Adrenal gland (tissue), 19 donors: ENCODE measurements around the gene PUM2. TPM values are rescaled to one million over a fixed set of nuclear protein-coding genes. Genes with fewer than 3 reads are reported as not detected.

ENCODE experiments used
- DNase-seq, 7 donors: peaks; one replicate each; pipeline ENCODE4 v3.0.0-alpha.2; 2019 to 2020
- H3K27ac ChIP-seq, 5 donors: fragments of 200-600 bp; sonication (generic) in 4 of 5; 1 replicate in 3 of 5; 2 replicates in 2 of 5; pipeline versions ENCODE4 v1.5.1 to v1.8.0; 2016 to 2020; ENCODE audit warnings: mild to moderate bottlenecking in 1 of 5
- H3K27me3 ChIP-seq: fragments of 200-600 bp; 2 replicates; pipeline ENCODE4 v1.8.0; 2021
- H3K36me3 ChIP-seq, 2 donors: fragments of 200-600 bp; replicated peaks in 1 of 2; 1 replicate in 1 of 2; 2 replicates in 1 of 2; pipeline versions ENCODE4 v1.5.1 to v1.8.0; 2018 to 2022
- H3K4me1 ChIP-seq, 2 donors: fragments of 200-600 bp; replicated peaks in 1 of 2; 1 replicate in 1 of 2; 2 replicates in 1 of 2; pipeline versions ENCODE4 v1.5.1 to v1.8.0; 2018 to 2021
- H3K4me3 ChIP-seq, 4 donors: fragments of 200-600 bp; sonication (generic) in 3 of 4; one replicate each; pipeline ENCODE4 v1.5.1; 2016 to 2018
- H3K9me3 ChIP-seq, 3 donors: fragments of 200-600 bp; sonication (generic) in 1 of 3; replicated peaks in 1 of 3; 1 replicate in 2 of 3; 2 replicates in 1 of 3; pipeline versions ENCODE4 v1.5.1 to v1.8.0; 2016 to 2021
- POLR2A ChIP-seq, 2 donors: fragments of 450-650 bp; IDR thresholded peaks; one replicate each; pipeline ENCODE4 v1.6.1; 2017; ENCODE audit warnings: antibody characterized with exemption in 2 of 2, mild to moderate bottlenecking in 2 of 2, moderate library complexity in 1 of 2
- WGBS, 4 donors: extraction: QIAGEN DNeasy Blood & Tissue Kit in 2 of 4; methylation state at CpG; one replicate each; pipeline versions ENCODE4 v1.1.5 to v1.1.7; 2013 to 2017; 5-methylcytosine and 5-hydroxymethylcytosine counted together
- intact Hi-C, 2 donors: fragments of 100-400 bp; cut with DNase I; formaldehyde crosslinking; loops; one replicate each; pipeline versions ENCODE4 v1.14.1 to v1.15.0; 2022 to 2023
- long read RNA-seq, 10 donors: library from polyadenylated mRNA in 3 of 10; unstranded in 2 of 10; stranded (forward) in 1 of 10; transcript quantifications; one replicate each; pipeline ENCODE4 v2.0.0 and lab custom pipeline, GENCODE V29; 2021 to 2026
- polyA plus RNA-seq, 3 donors: library from polyadenylated mRNA; stranded (reverse); fragments of 200-250 nt in 2 of 3; fragments of 350-450 nt in 1 of 3; fragmentation: Illumina TruSeq in 1 of 3; extraction: RNeasy Lipid Tissue Mini Kit (QIAGEN cat#74804) in 1 of 3; gene quantifications; one replicate each; pipeline ENCODE4 v1.2.3, GENCODE V29; 2013 to 2014
- total RNA-seq, 9 donors: library from RNA; depleted of rRNA in 4 of 9; stranded (reverse); fragments of >200 nt in 4 of 9; fragments of 120-200 nt in 1 of 9; fragmentation: NEBNext Ultra II Directional in 1 of 9; extraction: Animal tissue kit (Norgen Biotek cat#: 25700) in 1 of 9; gene quantifications; one replicate each; pipeline versions ENCODE4 v1.1.0 to v1.2.4, GENCODE V29; 2013 to 2023
- TF ChIP-seq, protein P1 (sequence below), 6 experiments: fragments of 450-650 bp in 4 of 6; fragments of 200-600 bp in 2 of 6; sonication (generic) in 1 of 6; IDR thresholded peaks; 1 replicate in 5 of 6; 2 replicates in 1 of 6; pipeline versions ENCODE4 v1.5.1 to v1.8.0; 2016 to 2021; ENCODE audit warnings: antibody characterized with exemption in 6 of 6, mild to moderate bottlenecking in 2 of 6, moderate library complexity in 1 of 6
- donor health status: healthy with polysubstance abuse.
- donor health status: Bipolar disorder and iron deficiency.
- donor health status: DM: yes; HTN: yes; CAD: no.
- donor health status: DM: no; HTN: no; CAD: no.
- donor health status: DM: no; HTN: no; CAD: no.
- donor health status: DM: yes; HTN: yes; CAD: no.

PUM2 gene, protein sequence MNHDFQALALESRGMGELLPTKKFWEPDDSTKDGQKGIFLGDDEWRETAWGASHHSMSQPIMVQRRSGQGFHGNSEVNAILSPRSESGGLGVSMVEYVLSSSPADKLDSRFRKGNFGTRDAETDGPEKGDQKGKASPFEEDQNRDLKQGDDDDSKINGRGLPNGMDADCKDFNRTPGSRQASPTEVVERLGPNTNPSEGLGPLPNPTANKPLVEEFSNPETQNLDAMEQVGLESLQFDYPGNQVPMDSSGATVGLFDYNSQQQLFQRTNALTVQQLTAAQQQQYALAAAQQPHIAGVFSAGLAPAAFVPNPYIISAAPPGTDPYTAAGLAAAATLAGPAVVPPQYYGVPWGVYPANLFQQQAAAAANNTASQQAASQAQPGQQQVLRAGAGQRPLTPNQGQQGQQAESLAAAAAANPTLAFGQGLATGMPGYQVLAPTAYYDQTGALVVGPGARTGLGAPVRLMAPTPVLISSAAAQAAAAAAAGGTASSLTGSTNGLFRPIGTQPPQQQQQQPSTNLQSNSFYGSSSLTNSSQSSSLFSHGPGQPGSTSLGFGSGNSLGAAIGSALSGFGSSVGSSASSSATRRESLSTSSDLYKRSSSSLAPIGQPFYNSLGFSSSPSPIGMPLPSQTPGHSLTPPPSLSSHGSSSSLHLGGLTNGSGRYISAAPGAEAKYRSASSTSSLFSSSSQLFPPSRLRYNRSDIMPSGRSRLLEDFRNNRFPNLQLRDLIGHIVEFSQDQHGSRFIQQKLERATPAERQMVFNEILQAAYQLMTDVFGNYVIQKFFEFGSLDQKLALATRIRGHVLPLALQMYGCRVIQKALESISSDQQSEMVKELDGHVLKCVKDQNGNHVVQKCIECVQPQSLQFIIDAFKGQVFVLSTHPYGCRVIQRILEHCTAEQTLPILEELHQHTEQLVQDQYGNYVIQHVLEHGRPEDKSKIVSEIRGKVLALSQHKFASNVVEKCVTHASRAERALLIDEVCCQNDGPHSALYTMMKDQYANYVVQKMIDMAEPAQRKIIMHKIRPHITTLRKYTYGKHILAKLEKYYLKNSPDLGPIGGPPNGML
- total RNA-seq: 100 to 1,000 TPM in 1 of 9 donors, 10 to 100 TPM in 8; 39.8 to 105 (median 60.3) TPM
- 10 to 100 TPM; 25.5 to 53.7 (median 36.3) TPM for polyA plus RNA-seq
- long read RNA-seq, donor 1: 0 reads
- long read RNA-seq, donor 2: 0 reads
- long read RNA-seq, donor 3: 0 reads
- long read RNA-seq, donor 4, full-length matches to known transcripts: 1 of 11 reads
- long read RNA-seq, donor 4, partial matches to known transcripts: 3 of 11 reads
- long read RNA-seq, donor 4, other reads (novel, unspliced or antisense): 7 of 11 reads
- long read RNA-seq, donor 5, full-length matches to known transcripts: 1 of 15 reads
- long read RNA-seq, donor 5, partial matches to known transcripts: 1 of 15 reads
- long read RNA-seq, donor 5, other reads (novel, unspliced or antisense): 13 of 15 reads
- long read RNA-seq, donor 6, partial matches to known transcripts: 0 of 7 reads
- long read RNA-seq, donor 6, other reads (novel, unspliced or antisense): 7 of 7 reads
- long read RNA-seq, donor 7: 0 reads
- long read RNA-seq, donor 8, full-length matches to known transcripts: 1 of 24 reads
- long read RNA-seq, donor 8, partial matches to known transcripts: 23 of 24 reads
- long read RNA-seq, donor 8, other reads (novel, unspliced or antisense): 0 of 24 reads
- long read RNA-seq, donor 9: 0 reads
- long read RNA-seq, donor 10, partial matches to known transcripts: 12 of 13 reads
- long read RNA-seq, donor 10, other reads (novel, unspliced or antisense): 0 of 13 reads

DNA sequence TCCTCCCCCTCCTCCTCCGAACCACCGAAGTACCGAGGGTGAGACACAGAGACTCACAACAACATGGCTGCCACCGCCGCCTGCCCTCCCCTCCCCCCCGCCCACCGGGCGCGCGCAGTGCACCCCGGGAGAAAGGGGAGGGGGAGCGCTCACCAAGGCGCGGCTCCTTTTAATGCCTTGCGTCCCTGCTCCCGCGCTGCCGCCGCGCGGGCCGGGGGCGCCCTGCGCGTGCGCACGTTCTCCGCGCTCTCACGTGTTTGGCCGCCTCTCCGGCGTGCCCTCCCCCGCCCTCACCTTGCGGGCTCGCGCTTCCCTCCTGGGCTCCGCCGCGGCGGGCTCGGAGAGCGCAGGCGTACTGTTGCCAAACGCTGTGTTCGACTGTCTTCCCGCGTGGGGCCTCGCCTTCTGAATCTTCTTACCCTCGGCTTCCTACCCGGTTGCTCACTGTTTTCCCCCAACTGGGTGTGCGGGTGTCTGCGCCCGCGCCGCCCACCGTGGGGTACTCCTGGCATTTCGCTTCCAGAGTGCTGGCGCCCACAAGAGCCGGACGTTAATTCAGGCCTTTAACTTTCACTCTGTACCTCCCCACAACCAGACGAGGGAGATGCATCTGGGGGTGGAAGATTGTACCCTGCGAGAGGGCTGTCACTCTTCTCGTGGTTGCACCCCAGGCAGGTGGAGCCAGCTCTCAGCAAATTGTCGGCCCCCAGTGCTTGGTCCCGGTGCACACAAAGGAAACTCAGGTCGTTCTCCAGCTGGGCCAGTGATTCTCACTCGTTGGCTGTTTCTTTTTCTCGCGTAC, at the start of gene PUM2:
PUM2 (minus strand) TSS at position 92 of the 802 bp plus-strand sequence. CDS start 23,484 bp downstream, outside the sequence.
- intact Hi-C loops: no loop called here
- peaks cover 30 to 52% of the 10 kb centered on the region in 2 donors for H3K4me1 ChIP-seq
- no peaks in the 10 kb centered on the region for H3K9me3 ChIP-seq
- DNase-seq: peak; percentile 93 to 97 (median 95)
- H3K4me3 ChIP-seq: peak within 1 kb of the TSS; percentile 78 to 94 (median 92)
- peak within 1 kb of the TSS; percentile 90 to 97 (median 94) for H3K27ac ChIP-seq
- peak; percentile 87 to 95 for TF ChIP-seq POLR2A (IDR thresholded peaks at IDR 0.05)
- TF ChIP-seq, protein P1, sequence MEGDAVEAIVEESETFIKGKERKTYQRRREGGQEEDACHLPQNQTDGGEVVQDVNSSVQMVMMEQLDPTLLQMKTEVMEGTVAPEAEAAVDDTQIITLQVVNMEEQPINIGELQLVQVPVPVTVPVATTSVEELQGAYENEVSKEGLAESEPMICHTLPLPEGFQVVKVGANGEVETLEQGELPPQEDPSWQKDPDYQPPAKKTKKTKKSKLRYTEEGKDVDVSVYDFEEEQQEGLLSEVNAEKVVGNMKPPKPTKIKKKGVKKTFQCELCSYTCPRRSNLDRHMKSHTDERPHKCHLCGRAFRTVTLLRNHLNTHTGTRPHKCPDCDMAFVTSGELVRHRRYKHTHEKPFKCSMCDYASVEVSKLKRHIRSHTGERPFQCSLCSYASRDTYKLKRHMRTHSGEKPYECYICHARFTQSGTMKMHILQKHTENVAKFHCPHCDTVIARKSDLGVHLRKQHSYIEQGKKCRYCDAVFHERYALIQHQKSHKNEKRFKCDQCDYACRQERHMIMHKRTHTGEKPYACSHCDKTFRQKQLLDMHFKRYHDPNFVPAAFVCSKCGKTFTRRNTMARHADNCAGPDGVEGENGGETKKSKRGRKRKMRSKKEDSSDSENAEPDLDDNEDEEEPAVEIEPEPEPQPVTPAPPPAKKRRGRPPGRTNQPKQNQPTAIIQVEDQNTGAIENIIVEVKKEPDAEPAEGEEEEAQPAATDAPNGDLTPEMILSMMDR (IDR thresholded peaks at IDR 0.05): peak in 3 of 6 experiments; percentile 3 to 34 (median 21)
- no peaks in the 10 kb centered on the region for H3K27me3 ChIP-seq
- no peaks in the 10 kb centered on the region for H3K36me3 ChIP-seq
- WGBS, 4 donors: 0 to 2% (median 1%) methylated on average over 19 to 64 of the region's 70 CpGs

DNA sequence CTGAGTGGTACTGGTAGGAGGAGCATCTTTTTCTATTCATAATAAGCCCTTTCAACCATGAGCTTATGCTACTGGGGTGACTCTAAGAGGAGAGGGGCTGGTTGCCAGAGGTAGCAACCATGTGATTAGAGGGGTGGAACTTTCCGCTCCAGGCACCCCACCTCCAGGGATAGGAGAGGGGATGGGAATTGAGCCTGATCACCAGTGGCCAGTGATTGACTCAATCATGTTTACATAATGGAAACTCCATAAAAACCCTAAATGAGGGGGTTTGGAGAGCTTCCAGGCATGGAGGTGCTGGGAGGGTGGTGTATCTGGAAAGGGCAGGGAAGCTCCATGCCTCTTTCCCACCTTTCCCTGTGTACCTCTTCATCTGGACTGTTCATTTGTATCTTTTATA, 49.7 kb upstream of the PUM2 start:
- H3K27me3 ChIP-seq: no peaks in the 10 kb centered on the region
- no peak overlapping the region for H3K4me3 ChIP-seq
- intact Hi-C loops: no loop called here
- H3K9me3 ChIP-seq: no peaks in the 10 kb centered on the region
- WGBS, 4 donors: 80 to 100% (median 97%) methylated on average over 1 of the region's 1 CpG; no CpG with 5 or more reads in 1 of the 4 donors
- no peak for DNase-seq
- H3K27ac ChIP-seq: no peak overlapping the region
- no peak for TF ChIP-seq POLR2A (IDR thresholded peaks at IDR 0.05)
- TF ChIP-seq, protein P1 (IDR thresholded peaks at IDR 0.05): no peak
- H3K36me3 ChIP-seq: no peaks in the 10 kb centered on the region
- no peaks in the 10 kb centered on the region for H3K4me1 ChIP-seq

DNA sequence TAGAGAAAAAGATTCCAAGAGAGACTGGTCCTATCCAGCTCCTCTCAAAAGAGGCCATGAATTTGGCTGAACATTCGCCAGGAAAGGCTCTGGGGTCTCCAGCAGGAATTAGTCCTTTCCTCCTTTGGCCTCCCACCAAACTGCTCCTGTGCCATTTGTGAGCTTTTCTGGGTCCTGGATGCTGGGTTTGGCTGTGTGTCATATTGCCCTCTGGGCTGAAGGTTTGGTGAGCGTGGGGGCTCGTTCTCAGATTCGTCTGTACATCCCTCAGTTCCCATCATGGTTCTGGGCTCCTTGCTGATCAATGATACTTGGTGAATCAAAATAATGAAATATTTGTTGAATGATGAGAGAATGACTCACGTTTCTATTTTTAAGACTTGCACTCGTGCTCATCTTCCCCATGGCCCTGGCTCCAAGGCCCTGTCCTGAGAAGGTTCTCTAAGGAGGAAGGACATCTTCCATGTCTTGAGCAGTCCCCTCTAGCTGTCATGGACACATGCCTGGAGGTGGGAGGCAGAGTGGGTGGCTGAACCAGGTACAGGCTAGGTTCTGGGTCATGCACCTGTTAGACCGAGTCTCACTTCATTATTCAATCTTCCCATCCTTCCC, 48.4 kb upstream of the PUM2 start:
- intact Hi-C loops: no loop called here
- Histone ChIP-seq H3K27ac (no peak overlapping the region), H3K36me3 (no peaks in the 10 kb centered on the region), H3K27me3 (no peaks in the 10 kb centered on the region), H3K4me1 (no peaks in the 10 kb centered on the region), H3K4me3 (no peak overlapping the region), H3K9me3 (no peaks in the 10 kb centered on the region)
- peak in 4 of 7 donors; percentile 23 to 52 (median 36) for DNase-seq
- no peak for TF ChIP-seq POLR2A (IDR thresholded peaks at IDR 0.05)
- TF ChIP-seq, protein P1 (IDR thresholded peaks at IDR 0.05): no peak
- WGBS, 4 donors: 64 to 70% (median 69%) methylated on average over 7 of the region's 7 CpGs
